GM12874 (cell line): ENCODE data around the gene LMO7.

Source experiments
- CTCF ChIP-seq: IDR thresholded peaks from 2 replicates; pipeline ENCODE4 v1.5.1; 2011; ENCODE audit warnings: low read depth, mild to moderate bottlenecking, control low read depth, low read length, moderate library complexity; ENCODE audit not compliant: insufficient read depth

Gene LMO7

GRCh38 chr13:75759531-75759930 is 123.4 kb downstream of the LMO7 start:
- no peak for TF ChIP-seq CTCF

- peak; percentile 26; the same call in 1 of the 2 replicates for TF ChIP-seq CTCF
Observed at GRCh38 chr13:75760131-75761021, 124.2 kb downstream of the LMO7 start.

- no peak for TF ChIP-seq CTCF
Observed at GRCh38 chr13:75761369-75761768, 125.2 kb downstream of the LMO7 start.

GRCh38 chr13:75762076-75762937 is 126.2 kb downstream of the LMO7 start:
- no peak for TF ChIP-seq CTCF

GRCh38 chr13:75762955-75763354 is 126.8 kb downstream of the LMO7 start:
- TF ChIP-seq CTCF = no peak

GRCh38 chr13:75763512-75763911 is 127.4 kb downstream of the LMO7 start:
- no peak for TF ChIP-seq CTCF

- no peak for TF ChIP-seq CTCF
Observed at GRCh38 chr13:75764251-75764925, 128.3 kb downstream of the LMO7 start.
